ENCODE data around the gene SLC24A1.

GRCh38 chr15:65576664-65577063 is 45.1 kb upstream of the SLC24A1 start:
- no peak for TF ChIP-seq YY1 (IDR thresholded peaks at IDR 0.05; ENCODE audit: insufficient read depth, insufficient read length)
- TF ChIP-seq ZNF274 (IDR thresholded peaks at IDR 0.05; ENCODE audit: low read depth, low read length): no peak
- no peak for TF ChIP-seq SUZ12 (IDR thresholded peaks at IDR 0.05; ENCODE audit: extremely low read depth, insufficient read depth, insufficient read length)

All from NT2/D1 (cell line).